RCC 7860 (cell line): ENCODE results near the gene CD28.
"Not testable (repeated sequence)": the region's sequence is repeated elsewhere in the genome, so short reads cannot be mapped to it uniquely, and the experiment has no call there.

Experiments used
- DNase-seq: peaks from one replicate; pipeline ENCODE4 v3.0.0-alpha.2; 2015; ENCODE audit warnings: low spot score
- FAIRE-seq: peaks from 2 replicates; lab custom pipeline; 2012; peaks lifted over from hg19 to GRCh38; lab: Jason Lieb, UNC

Gene CD28

DNA sequence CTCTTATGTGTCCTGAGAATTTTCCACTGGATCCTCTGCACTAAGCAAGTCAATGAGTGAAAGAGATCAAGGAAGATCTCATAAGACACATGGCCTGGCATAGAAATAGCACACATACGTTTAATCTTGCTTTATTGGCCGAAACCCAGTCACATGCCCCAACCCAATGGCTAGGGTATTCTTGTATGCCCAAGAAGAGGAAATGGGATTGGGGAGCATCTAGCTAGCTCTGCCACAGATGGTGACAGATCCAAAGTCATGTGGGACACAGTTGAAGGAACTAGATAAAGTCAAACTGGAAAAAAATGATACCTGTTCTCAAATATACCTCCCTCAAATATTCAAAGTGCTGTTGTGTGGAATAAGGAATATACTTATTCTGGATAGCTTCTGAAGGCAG lies 74.7 kb downstream of the CD28 start:
- DNase-seq (no peak), FAIRE-seq (no peak)

- FAIRE-seq (peak; percentile 74), DNase-seq (peak; percentile 86)
These were observed 76.0 kb downstream of the CD28 start for GRCh38 chr2:203782262-203782976.

- DNase-seq (no peak), FAIRE-seq (no peak)
These were observed 77.2 kb downstream of the CD28 start for GRCh38 chr2:203783496-203784203.

DNA sequence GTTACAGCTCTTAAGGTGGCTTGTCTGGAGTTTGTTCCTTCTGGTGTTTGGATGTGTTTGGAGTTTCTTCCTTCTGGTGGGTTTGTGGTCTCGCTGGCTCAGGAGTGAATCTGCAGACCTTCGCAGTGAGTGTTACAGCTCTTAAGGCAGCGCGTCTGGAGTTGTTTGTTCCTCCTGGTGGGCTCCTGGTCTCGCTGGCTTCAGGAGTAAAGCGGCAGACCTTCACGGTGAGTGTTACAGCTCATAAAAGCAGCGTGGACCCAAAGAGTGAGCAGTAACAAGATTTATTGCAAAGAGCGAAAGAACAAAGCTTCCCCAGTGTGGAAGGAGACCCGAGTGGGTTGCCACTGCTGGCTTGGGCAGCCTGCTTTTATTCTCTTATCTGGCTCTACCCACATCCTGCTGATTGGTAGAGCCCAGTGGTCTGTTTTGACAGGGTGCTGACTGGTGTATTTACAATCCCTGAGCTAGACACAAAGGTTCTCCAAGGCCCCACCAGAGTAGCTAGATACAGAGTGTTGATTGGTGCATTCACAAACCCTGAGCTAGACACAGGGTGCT lies 78.4 kb downstream of the CD28 start:
- DNase-seq, FAIRE-seq: not testable (repeated sequence)

- not testable (repeated sequence) for DNase-seq, FAIRE-seq
These were observed 79.1 kb downstream of the CD28 start for GRCh38 chr2:203785391-203786110.

DNA sequence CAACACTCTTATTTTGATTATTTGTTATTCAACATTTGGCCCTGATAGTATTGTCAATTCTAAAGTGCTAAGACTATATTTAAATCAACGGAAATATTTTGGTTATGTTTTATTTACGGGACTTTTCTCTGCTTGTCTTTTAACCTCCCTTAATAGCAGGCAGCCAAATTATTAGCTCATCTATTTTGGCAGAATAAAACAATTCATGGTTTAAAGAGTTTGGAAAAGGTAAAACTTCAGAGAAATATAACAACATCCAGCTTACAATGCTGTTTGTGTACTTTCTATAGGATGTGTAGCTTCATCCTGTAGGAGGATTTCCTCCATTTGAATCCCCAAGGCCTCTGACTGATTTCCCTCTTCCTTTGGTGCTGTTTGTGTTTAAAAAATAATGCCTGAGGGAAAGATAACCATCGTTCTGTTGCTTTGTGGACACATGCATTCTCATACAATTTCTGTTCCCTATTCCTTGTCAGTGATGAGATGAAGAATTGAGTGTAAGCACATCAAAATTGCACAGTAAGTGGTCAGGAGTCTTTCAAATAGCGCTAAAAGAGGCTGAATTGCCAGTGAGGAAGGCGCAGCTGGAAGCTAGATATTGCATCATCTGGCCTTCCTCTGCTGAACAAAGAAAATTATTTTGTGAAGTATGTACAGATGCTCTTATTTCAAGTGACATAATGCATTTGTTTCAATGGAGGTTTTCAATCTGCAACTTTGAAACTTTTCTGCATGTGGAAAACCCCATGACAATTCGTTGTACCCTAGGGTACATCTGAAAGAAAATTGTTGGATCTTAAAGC lies 80.3 kb downstream of the CD28 start:
- DNase-seq: no peak
- no peak for FAIRE-seq

- FAIRE-seq (no peak), DNase-seq (no peak)
These were observed 81.5 kb downstream of the CD28 start for GRCh38 chr2:203787979-203788378.
